Measurements from ENCODE around the gene ZNF518B. TPM values are rescaled to one million over a fixed set of nuclear protein-coding genes. Genes with fewer than 3 reads are reported as not detected.

Gene ZNF518B
- total and polyA plus RNA-seq, 8 donors = 17.3 to 28.2 (median 25.9) TPM

DNA sequence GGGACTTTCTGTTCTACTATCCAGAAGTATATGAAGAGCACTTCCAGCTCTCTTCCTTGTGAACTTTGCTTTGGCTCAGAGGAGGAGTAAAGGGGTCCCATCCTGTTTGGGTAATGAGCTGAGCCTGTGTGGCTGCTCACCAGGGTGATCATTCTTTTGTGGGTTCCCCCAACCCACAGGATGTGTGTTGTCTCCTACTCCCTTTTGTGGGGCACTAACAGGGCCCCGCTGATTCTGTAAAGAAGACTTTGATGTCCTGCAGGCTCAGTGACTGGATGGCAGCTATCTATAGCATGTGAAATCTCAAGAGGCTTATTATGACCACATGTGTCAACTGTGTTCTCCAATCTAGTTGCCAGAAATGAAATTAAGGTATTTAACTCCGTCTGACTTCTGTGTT is 40.8 kb downstream of the ZNF518B start:
- ATAC-seq (no peak), DNase-seq (no peak)
- Histone ChIP-seq H3K27ac (no peak overlapping the region), H3K4me3 (no peak overlapping the region), H3K9me3 (peaks cover 0 to 3% of the 10 kb centered on the region in 2 donors), H3K27me3 (no peaks in the 10 kb centered on the region), H3K4me1 (no peaks in the 10 kb centered on the region), H3K36me3 (no peaks in the 10 kb centered on the region)
- TF ChIP-seq, protein P1, sequence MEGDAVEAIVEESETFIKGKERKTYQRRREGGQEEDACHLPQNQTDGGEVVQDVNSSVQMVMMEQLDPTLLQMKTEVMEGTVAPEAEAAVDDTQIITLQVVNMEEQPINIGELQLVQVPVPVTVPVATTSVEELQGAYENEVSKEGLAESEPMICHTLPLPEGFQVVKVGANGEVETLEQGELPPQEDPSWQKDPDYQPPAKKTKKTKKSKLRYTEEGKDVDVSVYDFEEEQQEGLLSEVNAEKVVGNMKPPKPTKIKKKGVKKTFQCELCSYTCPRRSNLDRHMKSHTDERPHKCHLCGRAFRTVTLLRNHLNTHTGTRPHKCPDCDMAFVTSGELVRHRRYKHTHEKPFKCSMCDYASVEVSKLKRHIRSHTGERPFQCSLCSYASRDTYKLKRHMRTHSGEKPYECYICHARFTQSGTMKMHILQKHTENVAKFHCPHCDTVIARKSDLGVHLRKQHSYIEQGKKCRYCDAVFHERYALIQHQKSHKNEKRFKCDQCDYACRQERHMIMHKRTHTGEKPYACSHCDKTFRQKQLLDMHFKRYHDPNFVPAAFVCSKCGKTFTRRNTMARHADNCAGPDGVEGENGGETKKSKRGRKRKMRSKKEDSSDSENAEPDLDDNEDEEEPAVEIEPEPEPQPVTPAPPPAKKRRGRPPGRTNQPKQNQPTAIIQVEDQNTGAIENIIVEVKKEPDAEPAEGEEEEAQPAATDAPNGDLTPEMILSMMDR (IDR thresholded peaks at IDR 0.05) = no peak
- intact Hi-C loops (cut with DNase I) = no loop called here

DNA sequence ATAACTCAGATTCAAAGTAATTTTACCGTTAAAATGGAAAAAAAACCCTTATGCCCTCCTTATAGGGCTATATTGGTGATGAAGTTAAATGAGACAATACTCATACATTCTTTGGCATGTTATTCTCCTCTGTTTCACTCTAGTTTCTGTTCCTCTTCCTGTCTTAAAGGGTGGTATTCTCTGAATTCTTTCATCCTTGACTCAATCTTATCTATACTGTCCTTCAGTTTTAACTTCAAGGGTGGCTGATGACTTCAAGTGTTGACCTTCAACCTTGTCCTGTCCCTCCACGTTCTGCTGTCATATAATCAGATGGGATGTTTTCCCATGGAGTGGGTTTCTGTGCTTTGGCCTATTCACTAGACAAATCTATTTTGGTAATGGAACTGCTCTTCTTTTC is 44.0 kb downstream of the ZNF518B start:
- no peak overlapping the region for H3K27ac ChIP-seq
- DNase-seq (no peak), ATAC-seq (no peak)
- no peaks in the 10 kb centered on the region for H3K36me3 ChIP-seq
- no peaks in the 10 kb centered on the region for H3K27me3 ChIP-seq
- H3K4me1 ChIP-seq = no peaks in the 10 kb centered on the region
- intact Hi-C loops (cut with DNase I) = no loop called here
- TF ChIP-seq, protein P1 (IDR thresholded peaks at IDR 0.05) = no peak
- no peaks in the 10 kb centered on the region for H3K9me3 ChIP-seq
- H3K4me3 ChIP-seq = no peak overlapping the region

DNA sequence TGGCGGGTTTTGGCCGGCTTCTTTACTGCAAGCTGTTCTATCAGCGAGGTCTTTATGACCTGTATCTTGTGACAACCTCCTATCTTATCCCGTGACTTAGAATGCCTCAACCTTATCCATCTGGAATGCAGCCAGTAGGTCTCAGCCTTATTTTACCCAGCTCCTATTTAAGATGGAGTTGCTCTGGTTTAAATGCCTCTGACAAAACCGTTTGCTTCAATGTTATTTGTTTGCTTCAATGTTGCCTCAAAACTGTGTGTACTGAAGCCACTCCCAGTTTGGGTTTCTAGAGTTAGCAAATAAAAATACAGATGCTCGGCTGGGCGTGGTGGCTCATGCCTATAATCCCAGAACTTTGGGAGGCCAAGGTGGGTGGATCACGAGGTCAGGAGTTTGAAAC is 51.6 kb downstream of the ZNF518B start:
- intact Hi-C loops (cut with DNase I) = no loop called here

DNA sequence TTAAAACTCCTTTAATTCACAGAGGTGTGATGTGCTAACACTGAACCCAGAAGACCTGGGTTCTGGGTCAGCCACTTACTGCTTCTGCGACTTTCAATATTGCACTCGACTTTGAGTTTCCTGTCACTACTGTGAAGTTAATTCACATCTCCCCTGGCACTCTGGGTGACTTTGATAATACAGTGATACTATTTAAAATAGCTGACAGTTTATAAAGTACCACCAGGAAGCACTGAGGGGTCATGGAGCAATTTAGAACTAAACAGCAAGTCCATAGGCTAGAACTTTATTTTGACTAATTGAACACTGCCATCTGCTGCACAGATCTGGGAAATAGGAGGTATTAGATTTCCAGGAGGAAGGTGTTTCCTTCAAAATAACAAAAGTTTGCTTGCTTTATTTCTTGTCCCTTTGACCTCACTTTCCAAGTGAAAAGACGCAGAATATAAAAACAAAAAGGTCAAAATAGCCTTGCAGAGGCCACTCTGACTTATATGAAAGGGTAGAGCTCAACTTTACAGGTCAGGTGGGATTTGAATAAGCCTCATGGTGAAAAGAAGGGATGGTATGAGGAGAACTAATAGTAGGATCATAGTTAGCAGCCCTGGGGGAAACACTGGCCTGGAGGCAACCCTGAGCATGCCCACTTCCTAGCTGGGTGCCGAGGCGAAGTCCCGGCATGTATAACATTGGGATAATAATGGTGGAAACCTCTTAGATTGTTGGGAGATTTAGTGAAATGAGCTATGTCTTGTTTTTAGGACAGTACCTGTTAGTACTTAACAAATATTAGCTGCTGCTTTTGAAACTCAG is 53.4 kb downstream of the ZNF518B start:
- ATAC-seq (peak; percentile 74), DNase-seq (peak in 2 of 4 donors; percentile 12 to 45)
- Histone ChIP-seq H3K9me3 (no peaks in the 10 kb centered on the region), H3K36me3 (no peaks in the 10 kb centered on the region), H3K27me3 (no peaks in the 10 kb centered on the region), H3K4me1 (no peaks in the 10 kb centered on the region), H3K4me3 (no peak overlapping the region), H3K27ac (no peak overlapping the region)
- intact Hi-C loops (cut with DNase I) = loop anchor here in 1 of 2 donors (5.0 kb wide), 1 partner anchor 242 kb away; no protein-coding TSS in a partner anchor
- TF ChIP-seq, protein P1 (IDR thresholded peaks at IDR 0.05) = peak; percentile 33

More for the DNA sequence above, 51.6 kb downstream of the ZNF518B start:
- Histone ChIP-seq H3K27ac (no peak overlapping the region), H3K4me3 (no peak overlapping the region), H3K9me3 (no peaks in the 10 kb centered on the region), H3K36me3 (no peaks in the 10 kb centered on the region), H3K27me3 (no peaks in the 10 kb centered on the region), H3K4me1 (no peaks in the 10 kb centered on the region)
- TF ChIP-seq, protein P1 (IDR thresholded peaks at IDR 0.05) = no peak
- ATAC-seq (no peak), DNase-seq (no peak)

DNA sequence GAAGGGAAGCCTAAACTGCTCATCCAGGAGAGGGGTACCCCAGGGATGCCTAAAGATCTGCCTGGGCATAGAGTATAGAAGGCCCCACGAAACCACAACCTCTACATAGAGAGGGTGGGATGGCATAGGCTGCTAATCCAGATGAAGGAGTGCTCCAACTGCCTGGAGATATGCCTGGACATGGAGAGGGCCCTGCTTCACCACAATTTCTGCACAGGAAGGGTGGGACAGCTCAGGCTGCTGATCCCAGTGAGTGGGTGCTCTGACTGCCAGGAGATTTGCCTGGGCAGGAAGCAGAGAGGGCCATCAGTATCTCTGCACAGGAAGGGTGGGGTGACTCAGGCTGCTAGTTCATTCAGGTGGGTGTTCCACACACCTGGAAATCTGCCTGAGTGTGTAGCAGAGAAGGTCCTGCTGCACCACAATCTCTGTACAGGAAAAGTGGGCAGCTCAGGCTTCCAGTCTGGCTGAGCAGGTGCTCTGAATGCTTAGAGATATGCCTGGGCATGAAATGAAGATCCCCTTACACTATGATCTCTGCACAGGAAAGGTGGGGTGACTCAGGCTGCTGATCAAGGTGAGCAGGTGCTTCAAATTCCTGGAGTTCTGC is 61.1 kb downstream of the ZNF518B start:
- H3K27me3 ChIP-seq = no peaks in the 10 kb centered on the region
- no peaks in the 10 kb centered on the region for H3K36me3 ChIP-seq
- TF ChIP-seq, protein P1 (IDR thresholded peaks at IDR 0.05) = no peak
- H3K27ac ChIP-seq = no peak overlapping the region
- no peaks in the 10 kb centered on the region for H3K9me3 ChIP-seq
- DNase-seq (no peak), ATAC-seq (no peak)
- no peak overlapping the region for H3K4me3 ChIP-seq
- no peaks in the 10 kb centered on the region for H3K4me1 ChIP-seq
- intact Hi-C loops (cut with DNase I) = no loop called here
